H9 (cell line): ENCODE measurements around the gene CLEC3B. TPM values are rescaled to one million over a fixed set of nuclear protein-coding genes. Genes with fewer than 3 reads are reported as not detected.

Experiments
- DNase-seq: peaks from one replicate; pipeline ENCODE4 v3.0.0-alpha.2; 2017
- H2AFZ ChIP-seq: one replicate; pipeline ENCODE4 v1.6.1; 2013; ENCODE audit warnings: mild to moderate bottlenecking, low read length, control low read depth, moderate library complexity
- H2AK5ac ChIP-seq: 2 replicates; pipeline ENCODE4 v1.6.1; 2013; ENCODE audit warnings: low read length, control low read depth, mixed read lengths; ENCODE audit not compliant: insufficient read length
- H2BK120ac ChIP-seq: one replicate; pipeline ENCODE4 v1.6.1; 2013; ENCODE audit warnings: low read depth, mild to moderate bottlenecking, low read length, control low read depth, inconsistent platforms; ENCODE audit not compliant: poor library complexity, severe bottlenecking
- H2BK12ac ChIP-seq: 2 replicates; pipeline ENCODE4 v1.6.1; 2013; ENCODE audit warnings: low read length, control low read depth, mixed read lengths, low read depth; ENCODE audit not compliant: insufficient read length
- H2BK15ac ChIP-seq: 2 replicates; pipeline ENCODE4 v1.6.1; 2013; ENCODE audit warnings: low read depth, low read length, control low read depth
- H2BK20ac ChIP-seq: one replicate; pipeline ENCODE4 v1.6.1; 2013; ENCODE audit warnings: low read depth, mild to moderate bottlenecking, low read length, control low read depth, inconsistent platforms; ENCODE audit not compliant: poor library complexity, severe bottlenecking
- H2BK5ac ChIP-seq: 2 replicates; pipeline ENCODE4 v1.6.1; 2013; ENCODE audit warnings: low read length, control low read depth, mixed read lengths; ENCODE audit not compliant: insufficient read length
- H3K14ac ChIP-seq: 2 replicates; pipeline ENCODE4 v1.6.1; 2013; ENCODE audit warnings: low read length, control low read depth; ENCODE audit not compliant: insufficient read depth
- H3K18ac ChIP-seq: 2 replicates; pipeline ENCODE4 v1.6.1; 2013; ENCODE audit warnings: low read depth, mild to moderate bottlenecking, mixed read lengths, low read length, control low read depth; ENCODE audit not compliant: insufficient read length
- H3K23ac ChIP-seq: 2 replicates; pipeline ENCODE4 v1.6.1; 2013; ENCODE audit warnings: low read length, control low read depth, mixed read lengths, low read depth; ENCODE audit not compliant: insufficient read length
- H3K23me2 ChIP-seq: 2 replicates; pipeline ENCODE4 v1.6.1; 2013; ENCODE audit warnings: low read depth, mild to moderate bottlenecking, mixed read lengths, low read length, control low read depth; ENCODE audit not compliant: insufficient read length, poor library complexity, severe bottlenecking
- H3K27ac ChIP-seq: 2 replicates; pipeline ENCODE4 v1.5.1; 2013; ENCODE audit warnings: low read length, control low read depth, mixed read lengths, low read depth; ENCODE audit not compliant: insufficient read length
- H3K27me3 ChIP-seq: 2 replicates; pipeline ENCODE4 v1.6.1; 2013; ENCODE audit warnings: low read length, control low read depth, inconsistent platforms; ENCODE audit not compliant: insufficient read depth
- H3K4ac ChIP-seq: 2 replicates; pipeline ENCODE4 v1.6.1; 2013; ENCODE audit warnings: low read depth, mild to moderate bottlenecking, control low read depth, inconsistent platforms, low read length, moderate library complexity
- H3K4me1 ChIP-seq: 2 replicates; pipeline ENCODE4 v1.6.1; 2013; ENCODE audit warnings: low read length, control low read depth, inconsistent platforms; ENCODE audit not compliant: insufficient read depth
- H3K4me2 ChIP-seq: 2 replicates; pipeline ENCODE4 v1.6.1; 2013; ENCODE audit warnings: low read length, control low read depth, mixed read lengths; ENCODE audit not compliant: insufficient read length, insufficient read depth
- H3K56ac ChIP-seq: 2 replicates; pipeline ENCODE4 v1.6.1; 2013; ENCODE audit warnings: low read depth, mild to moderate bottlenecking, mixed read lengths, low read length, control low read depth; ENCODE audit not compliant: insufficient read length
- H3K79me1 ChIP-seq: 2 replicates; pipeline ENCODE4 v1.6.1; 2013; ENCODE audit warnings: low read depth, mild to moderate bottlenecking, moderate library complexity, low read length, control low read depth, inconsistent platforms; ENCODE audit not compliant: insufficient read depth, poor library complexity, severe bottlenecking
- H3K79me2 ChIP-seq: 2 replicates; pipeline ENCODE4 v1.6.1; 2013; ENCODE audit warnings: low read length, control low read depth, inconsistent platforms; ENCODE audit not compliant: insufficient read depth
- H3K9ac ChIP-seq: 2 replicates; pipeline ENCODE4 v1.6.1; 2013; ENCODE audit warnings: low read length, control low read depth, mixed read lengths; ENCODE audit not compliant: insufficient read length; ENCODE audit errors: extremely low read depth
- H3K9me3 ChIP-seq: one replicate; pipeline ENCODE4 v1.6.1; 2013; ENCODE audit warnings: low read depth, low read length, inconsistent platforms; ENCODE audit not compliant: control insufficient read depth
- H3T11ph ChIP-seq: one replicate; pipeline ENCODE4 v1.6.1; 2013; ENCODE audit warnings: mild to moderate bottlenecking, low read length, control low read depth, inconsistent platforms
- H4K20me1 ChIP-seq: one replicate; pipeline ENCODE4 v1.6.1; 2013; ENCODE audit not compliant: control insufficient read depth, insufficient read length, insufficient read depth
- H4K5ac ChIP-seq: 2 replicates; pipeline ENCODE4 v1.6.1; 2013; ENCODE audit warnings: low read depth, mild to moderate bottlenecking, mixed read lengths, low read length, control low read depth; ENCODE audit not compliant: insufficient read length
- H4K8ac ChIP-seq: replicated peaks from 2 replicates; pipeline ENCODE4 v1.6.1; 2013; ENCODE audit warnings: low read length, control low read depth, mixed read lengths, low read depth; ENCODE audit not compliant: insufficient read length
- H4K91ac ChIP-seq: 2 replicates; pipeline ENCODE4 v1.6.1; 2013; ENCODE audit warnings: low read depth, mild to moderate bottlenecking, moderate library complexity, mixed read lengths, low read length, control low read depth; ENCODE audit not compliant: insufficient read length
- H3K27ac Mint-ChIP-seq, 3 experiments: 2 replicates in 2 of 3; 3 replicates in 1 of 3; pipeline ENCODE4 v1.8.0; 2020 to 2021; ENCODE audit warnings: mixed read lengths in 3 of 3, mild to moderate bottlenecking in 1 of 3, moderate library complexity in 1 of 3
- H3K27me3 Mint-ChIP-seq: 2 replicates; pipeline ENCODE4 v1.8.0; 2021; ENCODE audit warnings: low read depth, mild to moderate bottlenecking, moderate library complexity, mixed read lengths
- H3K36me3 Mint-ChIP-seq, 3 experiments: 2 replicates in 2 of 3; 3 replicates in 1 of 3; pipeline ENCODE4 v1.8.0; 2020 to 2021; ENCODE audit warnings: low read depth in 3 of 3, mixed read lengths in 3 of 3; ENCODE audit not compliant: insufficient read depth in 1 of 3
- H3K4me1 Mint-ChIP-seq, 2 experiments: 2 replicates each; pipeline ENCODE4 v1.8.0; 2020; ENCODE audit warnings: mixed read lengths in 2 of 2
- H3K4me3 Mint-ChIP-seq, 2 experiments: 2 replicates in 1 of 2; 3 replicates in 1 of 2; pipeline ENCODE4 v1.8.0; 2020 to 2021; ENCODE audit warnings: mild to moderate bottlenecking in 2 of 2, mixed read lengths in 2 of 2, moderate library complexity in 1 of 2
- H3K9me3 Mint-ChIP-seq, 2 experiments: 2 replicates in 1 of 2; 3 replicates in 1 of 2; pipeline ENCODE4 v1.8.0; 2020; ENCODE audit warnings: mild to moderate bottlenecking in 2 of 2, mixed read lengths in 2 of 2, moderate library complexity in 1 of 2
- CTCF ChIP-seq: fragments of 200-600 bp; sonication (generic); conservative IDR thresholded peaks from 3 replicates; pipeline ENCODE4 v1.8.0; 2021; ENCODE audit warnings: antibody characterized with exemption, mild to moderate bottlenecking
- WGBS: extraction: QIAGEN DNeasy Blood & Tissue Kit; methylation state at CpG from one replicate; pipeline ENCODE4 v1.1.7; 2013; ENCODE audit warnings: missing lambda C conversion rate, low lambda C conversion rate, mixed read lengths; ENCODE audit not compliant: insufficient read length; ENCODE audit errors: extremely low coverage; 5-methylcytosine and 5-hydroxymethylcytosine counted together
- total RNA-seq: library from RNA; stranded (reverse); gene quantifications from 2 replicates; pipeline ENCODE4 v1.2.1, GENCODE V29; 2021

The CLEC3B gene
- total RNA-seq, 1 experiment from 2014 or later: not detected

- H4K8ac ChIP-seq: no peak overlapping the region
- H3K27ac ChIP-seq: no peak overlapping the region
- no peak overlapping the region for H3K27ac Mint-ChIP-seq
- no peak overlapping the region for H2AK5ac ChIP-seq
- no peak overlapping the region for H2BK12ac ChIP-seq
- H3K14ac ChIP-seq: no peak overlapping the region
- no peak overlapping the region for H3K4me3 Mint-ChIP-seq
- H3K9me3 ChIP-seq: no peaks in the 10 kb centered on the region
- H3K4me1 Mint-ChIP-seq: peaks cover 12 to 17% of the 10 kb centered on the region in 2 experiments
- H2BK5ac ChIP-seq: no peak overlapping the region
- no peak overlapping the region for H2BK20ac ChIP-seq
- no peak for TF ChIP-seq CTCF
- no peak overlapping the region for H2AFZ ChIP-seq
- no peaks in the 10 kb centered on the region for H3K4me1 ChIP-seq
- no peak overlapping the region for H3T11ph ChIP-seq
- no CpG with 5 or more reads among the region's 1 CpG for WGBS
- H4K5ac ChIP-seq: no peak overlapping the region
- H3K4me2 ChIP-seq: no peak overlapping the region
- no peaks in the 10 kb centered on the region for H3K27me3 ChIP-seq
- H3K18ac ChIP-seq: no peak overlapping the region
- peaks cover 18% of the 10 kb centered on the region for H3K79me1 ChIP-seq
- H3K79me2 ChIP-seq: peaks cover 32% of the 10 kb centered on the region; the same call in 1 of the 2 replicates
- H2BK120ac ChIP-seq: no peak overlapping the region
- no peak overlapping the region for H3K4ac ChIP-seq
- H3K36me3 Mint-ChIP-seq: peaks cover 18 to 34% (median 24%) of the 10 kb centered on the region in 3 experiments
- H4K91ac ChIP-seq: no peak overlapping the region
- H3K56ac ChIP-seq: no peak overlapping the region
- H3K23me2 ChIP-seq: no peaks in the 10 kb centered on the region
- H3K23ac ChIP-seq: no peak overlapping the region
- no peaks in the 10 kb centered on the region for H3K27me3 Mint-ChIP-seq
- no peak overlapping the region for H2BK15ac ChIP-seq
- peaks cover 13 to 16% of the 10 kb centered on the region in 2 experiments; a peak in 4 of 5 replicates for H3K9me3 Mint-ChIP-seq
- no peak overlapping the region for H3K9ac ChIP-seq
- no peaks in the 10 kb centered on the region for H4K20me1 ChIP-seq
- DNase-seq: no peak
Measured at GRCh38 chr3:44983484-44983941, 42.6 kb upstream of the CLEC3B start.
